HG03045 (cell line): ENCODE data around the gene ACE.

Source experiments
- ATAC-seq: cut with Tn5 transposase; IDR thresholded peaks from one replicate; pipeline ENCODE4 v1.9.1; 2021; ENCODE audit warnings: mild to moderate bottlenecking, moderate library complexity; ENCODE audit not compliant: unreplicated experiment

The ACE gene

GRCh38 chr17:63534078-63534570 lies 57.3 kb downstream of the ACE start:
- ATAC-seq: no peak

- no peak for ATAC-seq
Measured at GRCh38 chr17:63534816-63535455, 58.1 kb downstream of the ACE start.

- ATAC-seq: no peak
Measured at GRCh38 chr17:63535640-63536039, 58.8 kb downstream of the ACE start.

- no peak for ATAC-seq
Measured at GRCh38 chr17:63537001-63537400, 60.1 kb downstream of the ACE start.

- no peak for ATAC-seq
Measured at GRCh38 chr17:63537991-63538692, 61.3 kb downstream of the ACE start.

GRCh38 chr17:63538693-63539595 lies 62.1 kb downstream of the ACE start:
- no peak for ATAC-seq

GRCh38 chr17:63540590-63540989 lies 63.7 kb downstream of the ACE start:
- no peak for ATAC-seq

- no peak for ATAC-seq
Measured at GRCh38 chr17:63542218-63542545, 65.3 kb downstream of the ACE start.

- ATAC-seq: no peak
Measured at GRCh38 chr17:63542942-63543821, 66.3 kb downstream of the ACE start.

GRCh38 chr17:63543822-63544420 lies 67.1 kb downstream of the ACE start:
- no peak for ATAC-seq

- ATAC-seq: no peak
Measured at GRCh38 chr17:63544467-63545301, 67.8 kb downstream of the ACE start.

GRCh38 chr17:63546308-63547082 lies 69.6 kb downstream of the ACE start:
- no peak for ATAC-seq

- no peak for ATAC-seq
Measured at GRCh38 chr17:63547083-63547523, 70.2 kb downstream of the ACE start.
